Transverse colon (tissue), 4 donors: ENCODE results near the gene GRM8. TPM values are rescaled to one million over a fixed set of nuclear protein-coding genes. Genes with fewer than 3 reads are reported as not detected.

Experiments used
- DNase-seq: peaks from one replicate; pipeline ENCODE4 v3.0.0-alpha.2; 2019
- H3K27ac ChIP-seq, 4 donors: fragments of 200-600 bp; sonication (generic); 2 replicates each; pipeline ENCODE4 v1.5.1; 2016 to 2018; ENCODE audit warnings: inconsistent platforms in 4 of 4
- H3K27me3 ChIP-seq: fragments of 200-600 bp; sonication (generic); 2 replicates; pipeline ENCODE4 v1.5.1; 2017; ENCODE audit warnings: inconsistent platforms
- H3K36me3 ChIP-seq, 4 donors: fragments of 200-600 bp; sonication (generic); 2 replicates each; pipeline ENCODE4 v1.5.1; 2017 to 2019; ENCODE audit warnings: inconsistent platforms in 4 of 4
- H3K4me1 ChIP-seq, 4 donors: fragments of 200-600 bp; sonication (generic); 2 replicates each; pipeline ENCODE4 v1.5.1; 2017 to 2020; ENCODE audit warnings: inconsistent platforms in 4 of 4
- H3K4me3 ChIP-seq, 4 donors: fragments of 200-600 bp; sonication (generic); 1 replicate in 1 of 4; 2 replicates in 3 of 4; pipeline versions ENCODE4 v1.5.1 to v1.6.1; 2017 to 2019; ENCODE audit warnings: inconsistent platforms in 4 of 4
- H3K9me3 ChIP-seq, 2 donors: fragments of 200-600 bp; sonication (generic); 2 replicates each; pipeline ENCODE4 v1.5.1; 2017 to 2019; ENCODE audit warnings: inconsistent platforms in 2 of 2
- EP300 ChIP-seq: sonication (generic); formaldehyde crosslinking; IDR thresholded peaks from one replicate; pipeline ENCODE4 v1.6.1; 2017; ENCODE audit warnings: antibody characterized with exemption, low read depth
- POLR2A ChIP-seq: fragments of 450-650 bp; IDR thresholded peaks from one replicate; pipeline ENCODE4 v1.6.1; 2016; ENCODE audit warnings: antibody characterized with exemption, mild to moderate bottlenecking, moderate library complexity
- POLR2AphosphoS5 ChIP-seq, 3 donors: sonication (generic); formaldehyde crosslinking; IDR thresholded peaks; one replicate each; pipeline ENCODE4 v1.6.1; 2016; ENCODE audit warnings: antibody characterized with exemption in 3 of 3
- WGBS, 2 donors: methylation state at CpG; one replicate each; pipeline ENCODE4 v1.1.5; 2018; ENCODE audit warnings: low coverage in 1 of 2; 5-methylcytosine and 5-hydroxymethylcytosine counted together
- in situ Hi-C, 4 donors: fragments of 200-750 bp; cut with MboI; loops; one replicate each; pipeline versions ENCODE4 v1.15.0 to v1.15.1; 2017; ENCODE audit warnings: low sequenced_read_pairs in 3 of 4, low pct_ligation_motif_present in 1 of 4, low pct_unique_long_range_greater_than_20kb in 1 of 4
- intact Hi-C: fragments of 100-400 bp; cut with DNase I; formaldehyde crosslinking; loops from one replicate; pipeline ENCODE4 v1.15.1; 2023; ENCODE audit warnings: low total_unique reads
- total RNA-seq, 4 donors: library from RNA; depleted of rRNA; stranded (reverse); fragments of >200 nt; gene quantifications; one replicate each; pipeline ENCODE4 v1.1.0, GENCODE V29; 2016
- TF ChIP-seq, protein P1 (sequence below), 5 experiments: fragments of 200-600 bp in 3 of 5; fragments of 450-650 bp in 2 of 5; sonication (generic) in 3 of 5; IDR thresholded peaks; 1 replicate in 2 of 5; 2 replicates in 3 of 5; pipeline ENCODE4 v1.5.1; 2016 to 2017; ENCODE audit warnings: antibody characterized with exemption in 5 of 5, inconsistent platforms in 3 of 5, mild to moderate bottlenecking in 2 of 5, moderate library complexity in 1 of 5

GRM8 gene
- total RNA-seq, 4 donors from 2014 or later, result 0.68 to 9.7 (median 2.9) TPM

DNA sequence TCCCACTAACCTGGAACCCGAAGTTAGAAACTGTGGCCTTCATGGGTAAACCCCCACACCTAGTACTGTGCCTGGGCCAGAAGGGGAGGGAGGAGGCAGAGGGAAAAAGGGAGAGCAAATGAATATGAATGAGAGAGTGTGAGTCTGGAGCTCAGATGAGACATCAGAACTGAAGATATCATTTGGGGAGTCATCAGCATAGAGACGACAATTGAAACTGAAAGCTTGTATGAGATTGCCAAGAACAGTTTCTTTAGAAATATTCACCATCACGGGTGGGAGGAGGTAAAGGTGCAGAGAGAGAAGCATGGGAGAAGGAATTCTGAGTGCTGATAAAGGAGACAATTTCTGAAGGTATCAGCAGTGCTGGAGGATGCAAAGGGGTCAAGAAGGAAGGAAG lies 171.2 kb downstream of the GRM8 start:
- intact Hi-C loops, result no loop called here
- H3K4me3 ChIP-seq, result no peak overlapping the region
- no peaks in the 10 kb centered on the region for H3K36me3 ChIP-seq
- in situ Hi-C loops, result no loop called here
- no peak overlapping the region for H3K27ac ChIP-seq
- 62 to 71% methylated on average over 2 to 3 of the region's 3 CpGs for WGBS, 2 donors
- TF ChIP-seq, protein P1, sequence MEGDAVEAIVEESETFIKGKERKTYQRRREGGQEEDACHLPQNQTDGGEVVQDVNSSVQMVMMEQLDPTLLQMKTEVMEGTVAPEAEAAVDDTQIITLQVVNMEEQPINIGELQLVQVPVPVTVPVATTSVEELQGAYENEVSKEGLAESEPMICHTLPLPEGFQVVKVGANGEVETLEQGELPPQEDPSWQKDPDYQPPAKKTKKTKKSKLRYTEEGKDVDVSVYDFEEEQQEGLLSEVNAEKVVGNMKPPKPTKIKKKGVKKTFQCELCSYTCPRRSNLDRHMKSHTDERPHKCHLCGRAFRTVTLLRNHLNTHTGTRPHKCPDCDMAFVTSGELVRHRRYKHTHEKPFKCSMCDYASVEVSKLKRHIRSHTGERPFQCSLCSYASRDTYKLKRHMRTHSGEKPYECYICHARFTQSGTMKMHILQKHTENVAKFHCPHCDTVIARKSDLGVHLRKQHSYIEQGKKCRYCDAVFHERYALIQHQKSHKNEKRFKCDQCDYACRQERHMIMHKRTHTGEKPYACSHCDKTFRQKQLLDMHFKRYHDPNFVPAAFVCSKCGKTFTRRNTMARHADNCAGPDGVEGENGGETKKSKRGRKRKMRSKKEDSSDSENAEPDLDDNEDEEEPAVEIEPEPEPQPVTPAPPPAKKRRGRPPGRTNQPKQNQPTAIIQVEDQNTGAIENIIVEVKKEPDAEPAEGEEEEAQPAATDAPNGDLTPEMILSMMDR (IDR thresholded peaks at IDR 0.05), result no peak
- TF ChIP-seq EP300 (no peak), POLR2AphosphoS5 (IDR thresholded peaks at IDR 0.05) (no peak)
- no peaks in the 10 kb centered on the region for H3K4me1 ChIP-seq
- no peaks in the 10 kb centered on the region for H3K9me3 ChIP-seq
- no peaks in the 10 kb centered on the region for H3K27me3 ChIP-seq
- DNase-seq, result no peak

DNA sequence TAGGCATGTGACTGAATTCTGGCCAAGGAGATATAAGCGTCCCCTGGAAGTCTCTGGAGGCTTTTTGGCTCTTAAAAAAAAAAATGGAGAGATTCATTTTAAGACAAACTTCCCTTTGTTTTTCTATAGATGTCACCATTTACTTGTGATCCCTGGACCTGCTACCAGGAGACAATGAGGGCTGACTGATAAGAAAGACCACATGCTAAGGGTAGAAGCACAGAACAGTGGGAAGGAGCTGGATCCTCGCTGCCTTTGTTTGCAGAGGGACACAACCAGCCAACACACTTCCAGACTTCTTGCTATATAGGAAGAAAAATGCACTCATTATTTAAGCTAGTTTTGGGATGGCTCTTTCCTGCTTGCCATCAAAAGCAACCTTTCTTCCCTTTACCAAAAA lies 172.2 kb downstream of the GRM8 start:
- intact Hi-C loops (no loop called here), in situ Hi-C loops (no loop called here)
- DNase-seq, result no peak
- WGBS, 2 donors, result 50 to 78% methylated on average over 1 to 2 of the region's 2 CpGs
- no peak for TF ChIP-seq POLR2A
- TF ChIP-seq, protein P1 (IDR thresholded peaks at IDR 0.05), result no peak
- TF ChIP-seq POLR2AphosphoS5 (IDR thresholded peaks at IDR 0.05), result no peak
- TF ChIP-seq EP300, result no peak
- H3K9me3 ChIP-seq, result no peaks in the 10 kb centered on the region
- no peak overlapping the region for H3K4me3 ChIP-seq
- H3K36me3 ChIP-seq, result no peaks in the 10 kb centered on the region
- no peaks in the 10 kb centered on the region for H3K27me3 ChIP-seq
- no peak overlapping the region for H3K27ac ChIP-seq
- H3K4me1 ChIP-seq, result no peaks in the 10 kb centered on the region

DNA sequence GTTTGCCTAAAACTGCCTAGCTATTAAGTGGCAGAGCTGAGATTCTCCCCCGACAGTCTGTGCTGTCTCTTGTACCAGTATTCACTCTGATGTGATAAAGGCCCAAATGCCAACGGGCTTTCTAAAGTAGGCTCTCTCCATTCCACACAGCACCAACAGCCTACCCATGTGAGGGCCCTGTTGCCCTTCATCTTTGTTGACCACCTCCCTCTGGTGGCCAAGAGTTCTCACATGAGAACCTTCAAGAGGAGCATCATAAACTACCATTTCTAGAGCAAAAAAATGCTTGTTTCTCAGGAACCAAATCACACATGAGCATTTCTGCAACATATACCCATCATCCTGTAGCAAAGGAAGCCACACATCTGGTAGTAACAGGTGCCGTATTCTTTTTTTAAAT lies 185.8 kb downstream of the GRM8 start:
- in situ Hi-C loops (no loop called here), intact Hi-C loops (no loop called here)
- no peak overlapping the region for H3K4me3 ChIP-seq
- H3K36me3 ChIP-seq, result no peaks in the 10 kb centered on the region
- no peaks in the 10 kb centered on the region for H3K27me3 ChIP-seq
- H3K27ac ChIP-seq, result no peak overlapping the region
- peaks cover 8 to 12% of the 10 kb centered on the region in 2 donors for H3K9me3 ChIP-seq
- WGBS, 2 donors, result 60% methylated on average over 1 to 3 of the region's 3 CpGs
- no peaks in the 10 kb centered on the region for H3K4me1 ChIP-seq
- TF ChIP-seq, protein P1 (IDR thresholded peaks at IDR 0.05), result peak in 4 of 5 experiments; percentile 17 to 27 (median 22)
- TF ChIP-seq POLR2AphosphoS5 (IDR thresholded peaks at IDR 0.05), result no peak
- DNase-seq, result peak; percentile 11

DNA sequence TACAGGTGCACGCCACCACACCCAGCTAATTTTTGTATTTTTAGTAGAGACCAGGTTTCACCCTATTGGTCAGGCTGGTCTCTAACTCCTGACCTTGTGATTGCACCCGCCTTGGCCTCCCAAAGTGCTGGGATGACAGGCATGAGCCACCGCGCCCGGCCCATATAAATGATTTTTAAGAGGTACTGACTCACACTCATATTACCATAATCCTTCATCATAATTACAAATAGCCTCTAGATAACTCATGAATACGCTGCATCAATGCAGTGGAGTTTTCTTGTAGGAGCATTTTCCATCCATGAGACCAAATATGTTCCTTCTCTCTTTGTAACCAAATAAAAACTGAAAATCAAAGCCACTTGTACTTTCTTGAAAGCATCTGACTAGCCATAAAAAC lies 193.3 kb downstream of the GRM8 start:
- H3K27ac ChIP-seq, result no peak overlapping the region
- no peaks in the 10 kb centered on the region for H3K4me1 ChIP-seq
- TF ChIP-seq POLR2AphosphoS5 (IDR thresholded peaks at IDR 0.05) (no peak), EP300 (no peak), POLR2A (no peak)
- TF ChIP-seq, protein P1 (IDR thresholded peaks at IDR 0.05), result no peak
- intact Hi-C loops, result no loop called here
- H3K4me3 ChIP-seq, result no peak overlapping the region
- WGBS, 2 donors, result 75 to 89% methylated on average over 3 to 6 of the region's 6 CpGs
- no peak for DNase-seq
- H3K27me3 ChIP-seq, result no peaks in the 10 kb centered on the region
- peaks cover 7 to 11% of the 10 kb centered on the region in 2 donors for H3K9me3 ChIP-seq
- no peaks in the 10 kb centered on the region for H3K36me3 ChIP-seq
- in situ Hi-C loops, result no loop called here
